GM19193 (cell line): ENCODE measurements around the gene DACH1.

ENCODE experiments used
- POLR2A ChIP-seq: IDR thresholded peaks from 4 replicates; pipeline ENCODE4 v1.6.1; 2011; ENCODE audit not compliant: insufficient read depth, insufficient read length; ENCODE audit errors: extremely low read depth

Gene DACH1

DNA sequence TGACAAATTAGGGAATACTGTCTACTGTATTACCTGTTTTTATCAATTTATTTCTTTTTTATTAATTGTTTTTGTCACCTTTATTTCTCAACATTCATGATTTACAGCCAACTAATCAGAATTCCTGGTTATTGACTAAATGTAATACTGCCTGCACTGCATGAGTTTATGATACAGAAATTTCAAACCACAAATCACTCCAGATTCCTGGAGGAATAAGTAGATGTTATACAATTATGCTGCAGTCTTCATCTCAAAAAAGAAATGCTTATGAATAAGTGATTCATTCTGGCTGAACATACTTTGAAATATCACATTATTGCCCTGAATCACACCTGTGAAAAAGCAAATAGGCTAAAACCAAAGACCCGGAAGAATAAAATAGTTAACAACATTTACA is 249.7 kb downstream of the DACH1 start:
- no peak for TF ChIP-seq POLR2A

DNA sequence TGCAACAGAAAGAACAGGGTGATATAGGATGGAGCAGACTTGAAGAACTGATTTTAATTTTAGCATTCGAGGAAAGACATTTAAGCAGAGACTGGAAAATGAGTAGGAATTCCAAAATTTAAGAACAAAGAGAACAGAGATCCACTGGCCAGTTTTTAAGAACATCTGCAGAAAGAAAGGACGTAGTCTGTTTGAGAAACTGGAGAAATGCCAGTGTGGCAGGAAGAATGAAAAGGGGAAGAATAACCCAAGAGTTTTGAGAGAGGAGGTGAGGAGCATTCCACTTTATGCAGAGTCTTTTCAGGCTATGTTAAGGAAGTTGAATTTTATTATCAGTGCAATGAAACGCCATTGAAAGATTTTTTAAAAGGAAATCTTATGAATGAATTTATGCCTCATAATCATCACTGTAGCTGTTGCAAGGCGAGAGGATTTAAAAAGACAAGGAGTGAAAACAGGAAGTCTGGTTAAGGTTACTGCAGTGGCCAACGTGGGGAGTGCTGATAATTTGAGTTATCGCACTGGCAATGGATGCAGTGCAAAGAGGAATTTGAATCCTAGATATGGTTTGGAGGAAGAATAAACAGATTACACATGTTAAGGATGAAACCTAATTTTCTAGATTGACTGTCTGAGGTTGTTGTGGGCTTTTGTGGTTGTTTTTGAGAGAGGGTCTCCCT is 253.8 kb downstream of the DACH1 start:
- TF ChIP-seq POLR2A: no peak

DNA sequence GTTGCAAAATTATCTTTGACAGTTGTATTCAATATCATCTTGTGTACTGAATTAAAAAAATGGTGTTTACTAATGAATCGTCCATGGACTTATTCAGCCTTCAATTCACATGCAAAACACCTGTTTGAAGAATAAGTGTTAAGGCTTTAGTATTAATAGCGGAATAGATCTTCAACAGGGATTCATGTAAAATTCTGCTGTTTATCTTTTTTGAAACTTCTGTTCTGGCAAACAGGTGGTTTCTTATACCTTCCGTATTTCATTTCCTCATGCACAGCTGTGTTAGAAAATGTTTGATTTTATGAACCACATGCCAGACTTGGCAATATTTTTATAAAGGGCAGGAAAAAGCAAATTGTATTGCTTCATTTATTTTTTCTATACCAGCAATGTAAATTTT is 255.7 kb downstream of the DACH1 start:
- TF ChIP-seq POLR2A: no peak

DNA sequence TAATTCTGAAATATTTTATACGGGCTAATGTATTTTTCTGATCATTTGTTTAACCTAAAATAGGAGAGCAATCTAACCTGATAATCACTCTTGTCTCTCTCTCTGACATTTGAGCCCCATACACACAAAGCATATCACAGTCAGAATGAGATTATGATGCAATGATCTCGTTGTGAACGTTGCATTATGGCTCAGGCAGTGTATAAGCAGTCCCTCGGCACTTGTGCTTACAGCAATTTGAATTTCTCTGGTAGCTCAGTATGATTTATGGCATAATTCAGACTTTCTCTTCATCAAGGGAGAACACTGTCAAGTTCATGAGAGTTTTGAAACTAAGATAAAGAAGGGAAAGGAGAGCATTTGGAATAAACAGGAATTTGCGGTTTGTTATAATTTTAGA is 256.1 kb downstream of the DACH1 start:
- no peak for TF ChIP-seq POLR2A

DNA sequence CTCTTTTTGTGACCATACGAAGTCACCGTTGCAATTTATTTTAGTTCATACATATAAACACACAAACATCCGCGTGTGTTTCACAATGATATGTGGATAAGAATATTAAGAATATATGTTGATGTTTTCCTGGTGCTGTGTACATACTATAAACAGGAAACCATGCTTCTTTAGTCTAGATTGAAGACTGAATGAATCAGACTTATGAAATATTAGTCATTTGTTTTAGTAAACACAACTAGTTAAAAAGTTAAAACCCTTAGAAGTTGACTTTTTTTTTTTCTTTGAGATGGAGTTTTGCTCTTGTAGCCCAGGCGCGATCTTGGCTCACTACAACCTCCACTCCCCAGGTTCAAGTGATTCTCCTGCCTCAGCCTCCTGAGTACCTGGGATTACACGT is 257.7 kb downstream of the DACH1 start:
- TF ChIP-seq POLR2A: no peak

DNA sequence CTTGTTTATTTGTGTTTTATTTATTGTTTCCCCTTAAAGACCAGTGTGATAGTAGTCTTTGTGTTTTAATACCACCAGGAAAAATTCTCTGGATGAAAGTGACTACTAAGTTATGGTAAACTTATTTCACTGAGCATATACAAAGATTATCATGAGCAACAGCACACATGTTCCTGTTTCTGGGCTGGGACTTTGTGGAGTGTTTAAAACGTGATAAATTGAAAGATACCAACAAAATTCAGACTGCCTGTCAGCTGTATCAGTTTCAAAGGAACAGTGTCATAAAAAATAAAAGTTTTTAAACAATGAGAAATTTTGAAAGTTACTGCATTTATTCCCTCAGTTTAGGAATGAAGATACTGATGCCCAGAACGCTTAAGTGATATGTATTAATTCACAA is 259.4 kb downstream of the DACH1 start:
- TF ChIP-seq POLR2A: no peak

DNA sequence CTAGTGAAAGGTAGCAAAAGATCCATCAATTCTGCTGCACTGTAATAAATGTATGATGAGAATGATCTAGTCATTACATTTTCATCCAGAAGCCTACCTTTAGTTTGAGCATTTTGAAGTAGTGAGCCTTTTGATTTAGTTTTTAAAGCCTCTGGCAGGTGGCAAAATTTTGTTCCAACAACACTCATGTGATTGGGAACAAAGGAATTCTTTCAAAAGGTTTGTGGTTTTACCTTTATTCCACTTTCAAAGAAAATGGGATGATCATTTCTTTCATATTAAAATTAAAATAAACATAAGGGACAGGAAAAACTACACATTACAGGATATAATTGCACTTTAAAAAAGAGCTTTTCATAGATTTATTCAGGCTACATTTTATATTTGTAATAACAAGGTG is 260.2 kb downstream of the DACH1 start:
- no peak for TF ChIP-seq POLR2A

DNA sequence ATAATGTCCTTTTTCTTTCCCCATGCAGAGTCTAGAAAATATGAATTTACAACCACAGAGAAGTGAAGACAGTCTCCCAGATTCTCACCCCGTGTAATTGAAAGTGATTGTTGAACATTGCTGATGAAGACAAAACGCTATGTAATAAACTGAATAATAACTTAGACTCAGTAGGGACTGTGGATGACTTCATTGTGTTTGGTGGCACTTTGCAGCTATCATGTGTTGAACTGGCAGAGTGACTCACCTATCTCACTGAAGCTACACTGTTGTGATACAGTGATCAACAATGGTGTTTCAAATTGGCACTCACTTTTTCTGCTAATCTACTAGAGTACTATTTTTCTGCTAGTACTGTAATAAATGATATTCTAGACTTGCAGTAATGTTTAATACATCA is 261.3 kb downstream of the DACH1 start:
- no peak for TF ChIP-seq POLR2A

DNA sequence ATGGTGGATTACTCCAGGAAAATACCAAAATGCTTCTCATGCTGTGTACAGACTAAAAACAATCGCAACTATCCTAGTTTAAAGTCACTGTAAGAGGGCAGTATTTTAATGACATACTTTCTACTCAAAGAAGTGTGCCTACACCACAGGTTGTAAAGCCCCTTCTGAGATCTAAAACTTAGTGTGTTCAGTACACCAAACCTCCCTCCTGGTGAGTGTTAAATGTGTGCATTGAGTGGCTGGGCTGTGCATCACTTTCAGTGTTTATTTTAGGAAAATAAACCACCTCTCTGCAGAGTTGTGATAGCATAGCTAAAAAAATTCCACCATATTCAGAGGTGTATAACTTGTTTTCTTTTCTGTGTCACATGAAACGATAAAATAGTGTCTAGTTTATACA is 263.7 kb downstream of the DACH1 start:
- TF ChIP-seq POLR2A: no peak

DNA sequence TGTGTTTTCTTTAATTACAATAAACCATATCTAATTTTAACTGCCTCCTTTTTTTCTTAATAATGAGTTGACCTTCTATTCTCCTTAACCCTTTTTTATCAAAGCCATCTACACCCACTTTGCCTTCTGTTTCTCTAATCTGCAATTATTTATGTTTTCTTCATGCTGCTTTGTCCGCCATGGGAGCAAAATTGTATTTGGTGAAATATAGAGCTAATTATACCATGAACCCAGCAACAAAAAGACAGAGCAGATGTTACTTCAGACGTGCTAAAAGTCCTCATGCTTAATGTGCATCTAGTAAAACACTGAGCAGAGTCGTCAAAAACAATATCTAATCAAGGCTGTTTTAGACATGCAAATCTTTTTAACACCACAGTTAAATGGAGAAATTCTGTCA is 264.7 kb downstream of the DACH1 start:
- no peak for TF ChIP-seq POLR2A

DNA sequence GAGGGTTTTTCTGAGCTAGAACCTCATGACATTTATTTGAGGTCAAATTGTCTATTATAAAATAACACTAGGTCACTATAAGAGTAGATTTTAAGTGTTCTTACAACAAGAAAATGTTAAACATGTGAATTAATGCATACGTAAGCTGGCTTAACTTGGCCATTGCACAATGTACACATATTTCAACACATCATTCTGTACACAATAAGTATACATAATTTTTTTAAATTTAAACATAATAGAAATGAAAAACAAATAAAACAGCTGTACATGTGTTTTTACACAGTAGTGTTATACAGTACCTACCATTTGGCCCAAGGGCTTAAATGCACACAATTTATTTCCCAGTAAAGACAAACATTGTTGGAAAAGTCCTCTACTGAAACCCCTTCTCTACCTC is 269.9 kb downstream of the DACH1 start:
- no peak for TF ChIP-seq POLR2A

DNA sequence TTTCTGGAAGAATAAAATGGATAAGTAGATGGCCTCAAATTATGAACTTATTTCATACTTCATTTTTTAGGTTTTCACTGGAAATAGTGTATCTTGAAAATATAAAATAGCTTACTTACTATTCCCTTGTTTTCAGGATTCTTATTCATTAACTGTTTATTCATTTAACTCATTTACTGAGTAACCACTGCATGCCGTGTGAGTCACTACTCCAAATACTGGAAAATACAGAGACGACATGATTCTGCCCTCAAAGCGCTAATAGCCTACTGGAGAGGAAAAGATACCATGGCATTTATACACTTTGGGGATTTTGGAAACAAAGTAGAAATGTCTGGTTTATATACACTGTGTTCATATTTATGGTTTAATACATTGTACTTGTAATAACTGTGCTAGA is 270.9 kb downstream of the DACH1 start:
- TF ChIP-seq POLR2A: no peak

DNA sequence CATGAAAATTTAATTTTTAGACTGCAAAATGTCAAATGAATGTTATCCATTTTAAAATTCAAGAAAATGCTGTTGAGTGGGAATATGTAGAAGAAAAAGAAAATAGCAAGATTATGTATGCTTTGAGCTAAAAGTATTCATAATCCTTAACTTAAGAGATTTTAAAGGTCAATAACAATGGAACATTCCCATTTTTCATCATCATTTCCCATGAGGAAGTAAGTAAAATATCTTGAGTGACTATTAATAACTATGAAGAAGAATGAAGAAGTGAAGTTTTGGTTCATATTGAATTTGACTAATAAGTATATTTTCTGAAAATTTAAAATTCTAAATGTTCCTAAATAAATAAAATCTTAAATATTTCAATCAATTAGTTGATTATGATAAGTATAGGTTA is 273.4 kb downstream of the DACH1 start:
- no peak for TF ChIP-seq POLR2A

DNA sequence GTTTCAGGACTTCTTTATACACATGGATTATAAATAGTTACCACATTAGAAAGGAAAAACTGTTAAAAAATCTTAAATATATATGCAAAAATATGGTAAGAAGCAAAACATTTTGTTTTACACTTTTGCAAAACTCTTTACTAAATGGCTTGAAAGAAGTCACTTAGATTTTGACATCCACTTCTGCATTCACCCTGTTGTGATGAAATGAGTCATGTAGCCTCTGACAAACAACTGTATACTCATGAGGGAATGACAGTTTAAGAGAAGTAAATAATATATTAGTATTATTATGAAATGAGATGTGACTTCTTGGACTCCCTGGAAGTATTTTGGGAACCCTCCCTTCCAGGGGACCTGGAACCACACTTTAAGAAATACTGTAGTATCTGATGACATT is 275.6 kb downstream of the DACH1 start:
- no peak for TF ChIP-seq POLR2A

DNA sequence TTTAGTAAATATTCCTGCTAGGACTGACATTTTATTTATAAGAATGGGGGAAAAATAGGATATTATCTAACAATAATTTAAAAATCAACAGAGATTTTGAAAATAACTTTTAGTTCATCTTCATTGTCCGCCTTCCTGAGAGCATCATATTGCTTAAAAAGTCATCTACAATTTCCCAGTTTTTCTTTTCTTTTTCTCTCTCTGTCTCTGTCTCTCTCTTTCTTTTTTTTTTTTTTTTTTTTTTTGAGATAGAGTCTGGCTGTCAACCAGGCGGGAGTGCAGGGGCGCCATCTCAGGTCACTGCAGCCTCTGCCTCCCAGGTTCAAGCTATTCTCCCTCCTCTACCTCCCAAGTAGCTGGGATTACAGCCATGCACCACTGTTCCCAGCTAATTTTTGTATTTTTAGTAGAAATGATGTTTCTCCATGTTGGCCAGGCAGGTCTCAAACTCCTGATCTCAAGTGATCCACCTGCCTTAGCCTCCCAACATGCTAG is 276.3 kb downstream of the DACH1 start:
- no peak for TF ChIP-seq POLR2A

DNA sequence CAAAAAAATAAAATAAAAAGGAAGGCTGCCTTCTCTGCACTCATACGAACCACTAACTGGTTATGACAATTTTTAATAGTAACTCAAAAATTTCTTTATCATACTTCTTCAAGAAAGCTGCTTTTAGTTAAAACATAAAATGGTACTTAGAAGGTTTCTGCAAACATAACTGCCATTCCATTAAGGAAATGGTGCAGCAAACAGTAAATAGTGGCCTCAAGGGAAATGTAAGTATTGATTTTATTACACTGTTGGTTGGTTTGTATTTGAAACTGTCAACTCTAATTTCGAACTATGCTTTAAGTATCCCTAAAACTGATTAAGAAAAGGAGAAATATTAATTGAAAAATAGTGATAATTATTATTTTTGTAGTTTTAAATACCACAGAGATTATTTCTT is 278.0 kb downstream of the DACH1 start:
- TF ChIP-seq POLR2A: no peak

DNA sequence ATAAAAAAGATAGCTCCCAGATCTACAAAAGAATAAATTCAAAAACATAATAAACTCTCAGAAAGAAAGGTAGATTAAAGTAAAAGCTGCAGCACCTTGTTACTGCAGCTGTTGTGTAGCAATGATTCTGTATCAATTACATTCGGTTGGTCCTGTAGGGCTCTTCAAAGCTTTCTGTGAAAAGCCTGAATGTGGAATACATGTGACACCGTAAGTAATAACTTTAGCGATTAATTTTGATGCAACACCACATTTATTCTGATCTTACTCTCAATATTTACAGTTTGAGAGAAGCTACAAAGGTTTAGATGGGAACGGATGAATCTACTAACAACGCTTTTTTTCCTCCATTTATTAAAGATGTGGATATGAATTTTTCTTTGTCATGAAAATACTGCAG is 279.2 kb downstream of the DACH1 start:
- no peak for TF ChIP-seq POLR2A
